ENCODE data around the gene PSRC1. TPM values are rescaled to one million over a fixed set of nuclear protein-coding genes. Genes with fewer than 3 reads are reported as not detected.

Gene PSRC1
- total RNA-seq, 4 donors from 2014 or later = 3.8 to 11.4 (median 7.5) TPM

- no peak for DNase-seq
- H3K27me3 ChIP-seq = no peaks in the 10 kb centered on the region
- intact Hi-C loops (cut with DNase I; ENCODE audit: low total_unique reads) = no loop called here
- H3K4me3 ChIP-seq = no peak overlapping the region
- no peaks in the 10 kb centered on the region for H3K9me3 ChIP-seq
- TF ChIP-seq POLR2A (IDR thresholded peaks at IDR 0.05) = no peak
- no peaks in the 10 kb centered on the region for H3K4me1 ChIP-seq
- H3K27ac ChIP-seq = peak overlapping the region in 1 of 2 donors; percentile 74
- no peaks in the 10 kb centered on the region for H3K36me3 ChIP-seq
These were observed 7.1 kb downstream of the PSRC1 start for GRCh38 chr1:109275706-109276345.

GRCh38 chr1:109274533-109275476 is 8.1 kb downstream of the PSRC1 start:
- no peak overlapping the region for H3K4me3 ChIP-seq
- H3K27ac ChIP-seq = peak overlapping the region in 1 of 2 donors; percentile 74
- peak; percentile 13 to 76 for DNase-seq
- no peak for TF ChIP-seq CTCF (IDR thresholded peaks at IDR 0.05)
- no peak for TF ChIP-seq POLR2A (IDR thresholded peaks at IDR 0.05)
- intact Hi-C loops (cut with DNase I; ENCODE audit: low total_unique reads) = no loop called here
- H3K36me3 ChIP-seq = no peaks in the 10 kb centered on the region
- no peaks in the 10 kb centered on the region for H3K9me3 ChIP-seq
- no peaks in the 10 kb centered on the region for H3K27me3 ChIP-seq
- H3K4me1 ChIP-seq = no peaks in the 10 kb centered on the region

GRCh38 chr1:109273570-109274288 is 9.2 kb downstream of the PSRC1 start:
- no peaks in the 10 kb centered on the region for H3K9me3 ChIP-seq
- H3K27me3 ChIP-seq = no peaks in the 10 kb centered on the region
- no peak overlapping the region for H3K4me3 ChIP-seq
- intact Hi-C loops (cut with DNase I; ENCODE audit: low total_unique reads) = no loop called here
- TF ChIP-seq POLR2A (IDR thresholded peaks at IDR 0.05) (no peak), CTCF (IDR thresholded peaks at IDR 0.05) (no peak)
- peak overlapping the region in 1 of 2 donors; percentile 74 for H3K27ac ChIP-seq
- H3K4me1 ChIP-seq = no peaks in the 10 kb centered on the region
- DNase-seq = no peak
- no peaks in the 10 kb centered on the region for H3K36me3 ChIP-seq

GRCh38 chr1:109272831-109273547 is 10.0 kb downstream of the PSRC1 start:
- Histone ChIP-seq H3K9me3 (no peaks in the 10 kb centered on the region), H3K27ac (no peak overlapping the region), H3K27me3 (no peaks in the 10 kb centered on the region), H3K4me1 (no peaks in the 10 kb centered on the region), H3K4me3 (no peak overlapping the region), H3K36me3 (no peaks in the 10 kb centered on the region)
- TF ChIP-seq CTCF (IDR thresholded peaks at IDR 0.05) (no peak), POLR2A (IDR thresholded peaks at IDR 0.05) (no peak)
- intact Hi-C loops (cut with DNase I; ENCODE audit: low total_unique reads) = no loop called here
- no peak for DNase-seq

Measured in uterus (tissue), 4 donors.